Activated CD4-positive, alpha-beta T cell treated with anti-CD3 and anti-CD28 coated beads, Interleukin-10, Interleukin-2, amounts not matched to agents 100 ng/mL and 50 ng/mL, durations not matched to agents 16 hours and 8 hours (primary cell): ENCODE results near the gene NSD2.
"Not testable (repeated sequence)": the region's sequence is repeated elsewhere in the genome, so short reads cannot be mapped to it uniquely, and the experiment has no call there.

ENCODE experiments used
- DNase-seq: peaks from one replicate; pipeline ENCODE4 v3.0.0-alpha.2; 2020

Gene NSD2

GRCh38 chr4:2008921-2009650 lies 137.9 kb downstream of the NSD2 start, which contains the start of gene NELFA:
NELFA (minus strand) TSS chr4:2008974; CDS start chr4:2008959, 15 bp downstream.
- peak; percentile 96 for DNase-seq

- DNase-seq, result peak; percentile 74
Observed at GRCh38 chr4:2009651-2010233, 138.5 kb downstream of the NSD2 start.

- no peak for DNase-seq
Observed at GRCh38 chr4:2011583-2011982, 140.4 kb downstream of the NSD2 start.

GRCh38 chr4:2015008-2015407 lies 143.8 kb downstream of the NSD2 start:
- DNase-seq, result no peak

GRCh38 chr4:2021358-2022018 lies 150.3 kb downstream of the NSD2 start:
- not testable (repeated sequence) for DNase-seq

GRCh38 chr4:2024683-2025082 lies 153.5 kb downstream of the NSD2 start:
- DNase-seq, result no peak

- no peak for DNase-seq
Observed at GRCh38 chr4:2025817-2026216, 154.6 kb downstream of the NSD2 start.

- DNase-seq, result not testable (repeated sequence)
Observed at GRCh38 chr4:2027120-2027519, 155.9 kb downstream of the NSD2 start.

GRCh38 chr4:2031161-2031560 lies 160.0 kb downstream of the NSD2 start:
- not testable (repeated sequence) for DNase-seq
